Activated CD8-positive, alpha-beta memory T cell treated with anti-CD3 and anti-CD28 coated beads, Interleukin-2, amount 50 U/mL, for 1 hour (primary cell): ENCODE measurements around the gene ZC3H12D.

ENCODE experiments used
- DNase-seq: peaks from one replicate; pipeline ENCODE4 v3.0.0-alpha.2; 2020; ENCODE audit errors: extremely low read depth

ZC3H12D gene

GRCh38 chr6:149414821-149415220 lies 70.0 kb downstream of the ZC3H12D start:
- no peak for DNase-seq

GRCh38 chr6:149414009-149414408 lies 70.8 kb downstream of the ZC3H12D start:
- DNase-seq: no peak

- DNase-seq: no peak
These were observed 74.3 kb downstream of the ZC3H12D start for GRCh38 chr6:149410557-149410956.

GRCh38 chr6:149409617-149410016 lies 75.2 kb downstream of the ZC3H12D start:
- no peak for DNase-seq

GRCh38 chr6:149405823-149406765 lies 78.7 kb downstream of the ZC3H12D start:
- no peak for DNase-seq

- DNase-seq: no peak
These were observed 81.3 kb downstream of the ZC3H12D start for GRCh38 chr6:149403534-149403933.

GRCh38 chr6:149400050-149400449 lies 84.8 kb downstream of the ZC3H12D start, which contains the start of gene SUMO4:
Gene SUMO4 (plus strand): TSS chr6:149400262. CDS start chr6:149400392, 130 bp downstream.
- DNase-seq: no peak

GRCh38 chr6:149397384-149397783 lies 87.4 kb downstream of the ZC3H12D start:
- no peak for DNase-seq
